Right forelimb (tissue), 1 donor: ENCODE results near the gene THOC2.
"Not testable (repeated sequence)": the region's sequence is repeated elsewhere in the genome, so short reads cannot be mapped to it uniquely, and the experiment has no call there.

Experiments
- DNase-seq: peaks from one replicate; pipeline ENCODE4 v3.0.0-alpha.2; 2018

The THOC2 gene

DNA sequence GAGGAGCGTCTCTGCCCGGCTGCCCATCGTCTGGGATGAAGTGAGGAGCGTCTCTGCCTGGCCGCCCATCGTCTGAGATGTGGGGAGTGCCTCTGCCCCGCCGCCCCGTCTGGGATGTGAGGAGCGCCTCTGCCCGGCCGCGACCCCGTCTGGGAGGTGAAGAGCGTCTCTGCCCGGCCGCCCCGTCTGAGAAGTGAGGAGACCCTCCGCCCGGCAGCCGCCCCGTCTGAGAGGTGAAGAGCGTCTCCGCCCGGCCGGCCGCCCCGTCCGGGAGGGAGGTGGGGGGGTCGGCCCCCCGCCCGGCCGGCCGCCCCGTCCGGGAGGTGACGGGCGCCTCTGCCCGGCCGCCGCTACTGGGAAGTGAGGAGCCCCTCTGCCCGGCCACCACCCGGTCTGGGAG is 1.2 kb upstream of the THOC2 start:
- not testable (repeated sequence) for DNase-seq

DNA sequence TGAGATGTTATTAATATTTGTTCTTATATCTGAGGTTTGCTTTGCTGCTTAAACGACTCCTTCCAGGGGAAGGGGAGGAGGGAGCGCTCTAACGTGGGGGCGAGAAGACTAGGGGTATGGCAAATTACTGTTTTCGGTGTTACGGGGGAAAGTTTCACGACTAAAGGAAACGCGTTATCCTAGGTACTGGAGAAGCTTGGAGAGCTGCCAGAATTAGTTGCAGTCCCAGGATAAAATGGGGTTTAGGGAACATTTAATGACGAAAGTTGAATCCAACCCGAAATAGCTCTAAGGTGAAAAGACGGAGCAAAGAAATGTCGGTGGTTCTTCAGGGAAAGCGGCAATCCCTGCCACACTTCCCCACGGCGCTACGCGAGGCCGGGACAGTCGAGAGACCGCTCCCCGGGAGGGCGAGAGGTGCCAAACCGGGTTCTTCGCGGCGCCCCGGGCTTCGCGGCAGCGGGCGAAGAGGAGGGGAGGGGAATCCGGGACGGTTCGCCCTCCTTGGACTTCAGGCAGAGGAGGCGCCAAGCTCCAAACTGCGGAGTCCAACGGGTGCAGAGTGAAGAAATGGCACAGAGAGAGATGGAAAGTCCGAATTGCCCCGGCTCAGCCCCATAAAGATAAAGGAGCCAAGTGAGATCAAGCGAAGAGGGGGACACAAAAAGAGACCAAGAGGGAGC is 724 bp downstream of the THOC2 start:
- DNase-seq, result no peak

- no peak for DNase-seq
These were observed 1.4 kb downstream of the THOC2 start for GRCh38 chrX:123731258-123731986.

DNA sequence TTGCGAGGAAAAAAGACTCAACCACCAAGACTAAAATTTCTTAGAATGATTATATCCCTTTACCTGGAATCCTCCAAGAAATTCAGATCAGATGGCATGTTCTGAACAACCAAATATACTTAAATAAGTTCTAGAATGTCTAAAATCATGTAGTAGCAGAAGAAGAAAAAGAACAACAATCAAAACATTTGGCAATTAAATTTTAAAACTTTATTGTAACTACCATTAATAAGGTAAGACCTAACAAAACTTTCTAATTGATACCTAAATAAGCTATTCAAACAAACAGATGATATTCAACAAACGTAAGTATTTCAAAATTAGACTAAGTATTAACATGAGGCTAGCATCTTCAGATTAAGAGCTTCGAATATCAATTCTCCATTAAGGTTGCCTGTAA is 4.3 kb downstream of the THOC2 start:
- no peak for DNase-seq

DNA sequence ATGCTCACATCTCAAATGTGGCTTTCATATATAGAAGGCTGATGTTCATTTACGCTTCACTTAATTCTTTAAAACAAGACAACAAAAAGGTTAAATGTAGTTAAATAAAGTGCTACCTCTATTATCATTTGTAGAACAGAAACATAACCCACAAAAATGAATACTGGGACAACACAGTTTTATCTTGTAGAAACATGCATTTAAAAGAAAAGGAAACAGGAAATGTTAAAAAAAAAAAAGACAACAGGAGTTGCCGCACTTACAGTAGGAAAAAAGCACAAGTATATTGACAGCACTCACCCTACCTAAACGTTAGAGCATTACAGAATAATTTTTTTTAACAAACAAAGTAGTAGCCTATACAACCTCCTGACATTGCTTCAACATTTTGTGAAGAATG is 4.8 kb downstream of the THOC2 start:
- DNase-seq, result no peak

GRCh38 chrX:123722193-123722592 is 10.7 kb downstream of the THOC2 start:
- DNase-seq, result not testable (repeated sequence)

DNA sequence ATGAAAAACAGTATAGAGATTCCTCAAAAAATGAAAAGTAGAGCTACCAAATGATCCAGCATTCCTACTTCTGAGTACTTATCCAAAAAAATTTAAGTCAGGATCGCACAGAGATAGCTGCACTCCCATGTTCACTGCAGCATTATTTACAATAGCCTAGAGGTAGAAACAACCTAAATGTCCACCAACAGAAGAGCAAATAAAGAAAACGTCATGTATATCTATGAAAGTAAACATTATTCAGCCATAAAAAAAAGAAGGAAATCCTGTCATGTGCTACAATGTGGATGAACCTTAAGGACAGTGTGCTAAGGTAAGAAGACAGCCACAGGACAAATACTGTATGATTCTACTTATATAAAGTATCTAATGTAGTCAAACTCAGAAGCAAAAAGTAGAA is 12.4 kb downstream of the THOC2 start:
- no peak for DNase-seq

DNA sequence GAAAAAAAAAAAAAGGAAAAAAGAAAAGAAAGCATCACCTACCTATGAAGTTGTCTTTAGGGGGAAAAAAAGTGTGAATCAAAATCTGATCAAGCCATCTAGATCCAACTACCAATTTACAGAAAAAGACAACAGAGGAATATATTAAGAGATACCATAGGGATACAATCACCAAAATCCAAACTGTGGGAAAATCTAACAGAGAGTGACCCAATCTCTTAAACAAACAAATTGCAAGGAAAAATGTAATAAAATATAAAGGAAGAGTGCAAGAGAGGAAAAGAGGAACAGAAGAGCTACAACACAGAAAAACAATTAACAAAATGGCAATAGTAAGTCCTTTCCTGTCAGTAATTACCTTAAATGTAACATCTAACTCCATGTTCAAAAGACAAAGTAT is 19.0 kb downstream of the THOC2 start:
- no peak for DNase-seq

DNA sequence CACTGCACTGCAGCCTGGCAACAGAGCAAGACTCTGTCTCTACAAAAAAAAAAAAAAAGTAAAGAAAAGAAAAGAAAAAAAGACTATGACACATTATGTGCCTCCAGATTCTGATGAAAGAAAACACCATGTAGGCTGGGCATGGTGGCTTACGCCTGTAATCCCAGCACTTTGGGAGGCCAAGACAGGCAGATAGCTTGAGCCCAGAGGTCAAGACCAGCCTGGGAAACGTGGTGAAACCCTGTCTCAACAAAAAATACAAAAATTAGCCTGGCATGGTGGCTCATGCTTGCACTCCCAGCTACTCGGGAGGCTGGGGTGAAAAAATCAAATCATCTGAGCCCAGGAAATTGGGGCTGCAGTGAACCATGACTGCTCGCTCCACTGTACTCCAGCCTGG is 19.4 kb downstream of the THOC2 start:
- DNase-seq, result no peak

DNA sequence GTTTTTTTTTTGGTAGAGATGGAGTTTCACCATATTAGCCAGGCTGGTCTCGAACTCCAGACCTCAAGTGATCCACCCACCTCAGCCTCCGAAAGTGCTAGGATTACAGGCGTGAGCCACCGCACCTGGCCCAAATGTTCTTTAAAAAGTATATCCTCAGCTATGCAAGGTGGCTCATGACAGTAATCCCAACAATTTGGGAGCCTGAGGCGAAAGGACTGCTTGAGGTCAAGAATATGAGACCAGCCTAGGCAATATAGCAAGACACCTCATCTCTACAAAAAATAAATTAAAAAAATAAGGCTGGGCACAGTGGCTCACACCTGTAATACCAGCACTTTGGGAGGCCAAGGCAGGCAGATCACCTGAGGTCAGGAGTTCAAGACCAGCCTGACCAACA is 21.7 kb downstream of the THOC2 start:
- not testable (repeated sequence) for DNase-seq

DNA sequence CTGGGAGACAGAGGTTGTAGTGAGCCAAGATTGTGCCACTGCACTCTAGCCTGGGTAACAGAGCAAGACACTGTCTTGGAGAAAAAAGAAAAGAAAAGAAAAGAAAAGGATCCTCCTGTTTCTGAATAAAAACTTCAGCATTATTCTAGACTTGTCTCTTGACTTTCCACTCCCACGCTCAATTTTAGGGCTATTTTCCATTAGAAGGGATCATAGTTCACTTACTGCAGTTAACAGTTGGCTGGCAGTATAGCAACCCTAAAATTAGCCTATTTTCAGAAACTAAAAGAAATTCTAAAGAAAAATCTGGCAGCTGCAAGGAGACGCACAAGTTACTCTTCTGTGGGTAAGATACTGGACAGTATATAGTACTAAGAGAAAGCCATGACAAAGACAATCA is 28.1 kb downstream of the THOC2 start:
- DNase-seq, result no peak

GRCh38 chrX:123698979-123699520 is 33.8 kb downstream of the THOC2 start:
- no peak for DNase-seq

DNA sequence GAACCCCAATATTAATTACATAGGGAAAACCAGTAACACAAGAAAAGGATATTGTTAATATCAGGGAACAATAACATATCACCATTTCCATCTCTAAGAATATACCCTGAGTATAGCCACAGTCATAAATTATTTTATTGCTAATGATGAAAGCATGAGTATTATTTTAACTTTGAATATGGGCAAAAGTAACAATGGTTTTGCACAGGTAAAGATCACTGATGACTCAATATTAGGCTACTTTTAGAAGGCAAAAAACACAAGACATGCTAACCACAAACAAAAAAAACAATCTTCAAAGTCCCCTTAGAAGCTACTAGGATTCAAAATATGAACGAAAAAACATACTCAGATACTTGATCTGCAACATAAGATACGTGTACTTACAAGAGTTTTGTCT is 36.5 kb downstream of the THOC2 start:
- DNase-seq, result no peak

- no peak for DNase-seq
These were observed 37.6 kb downstream of the THOC2 start for GRCh38 chrX:123695242-123695641.

DNA sequence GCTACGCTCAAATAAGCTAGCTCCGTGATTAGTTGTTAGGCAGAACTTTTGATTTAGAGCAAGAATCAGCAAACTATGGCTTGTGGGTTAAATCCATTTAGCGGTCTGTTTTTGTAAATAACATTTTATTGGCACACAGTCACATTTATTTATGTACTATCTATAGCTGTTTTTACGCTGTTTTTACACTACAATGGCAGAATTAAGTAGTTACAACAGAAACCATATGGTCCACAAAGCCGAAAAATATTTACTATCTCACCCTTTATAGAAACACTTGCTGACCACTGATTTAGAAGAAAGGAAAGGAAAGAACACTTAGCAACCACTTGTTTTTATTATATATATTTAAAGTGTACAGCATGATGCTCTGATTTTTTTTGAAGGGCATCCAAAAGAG is 41.1 kb downstream of the THOC2 start:
- no peak for DNase-seq

- DNase-seq, result no peak
These were observed 44.3 kb downstream of the THOC2 start for GRCh38 chrX:123688524-123688923.

DNA sequence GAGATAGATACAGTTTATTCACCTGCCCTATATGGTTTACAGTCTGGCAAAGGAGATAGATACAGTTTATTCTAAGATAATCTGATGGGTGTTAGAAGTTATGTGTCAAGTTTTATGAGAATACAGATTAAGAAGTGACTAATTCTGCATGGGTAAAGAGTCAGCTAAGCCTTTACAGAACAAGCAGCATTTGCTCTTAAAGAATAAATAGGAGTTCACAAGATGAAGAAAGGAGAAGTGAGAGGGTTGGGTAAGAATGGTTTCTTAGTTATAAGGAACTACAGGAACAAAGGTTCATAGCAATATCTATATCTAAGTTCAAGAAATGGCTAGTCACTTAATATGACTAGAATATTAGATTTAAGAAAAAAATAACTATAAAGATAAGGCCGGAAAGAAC is 47.6 kb downstream of the THOC2 start:
- no peak for DNase-seq

GRCh38 chrX:123682186-123682585 is 50.7 kb downstream of the THOC2 start:
- no peak for DNase-seq

GRCh38 chrX:123679733-123680460 is 53.0 kb downstream of the THOC2 start:
- DNase-seq, result not testable (repeated sequence)

- DNase-seq, result no peak
These were observed 57.7 kb downstream of the THOC2 start for GRCh38 chrX:123675154-123675553.

DNA sequence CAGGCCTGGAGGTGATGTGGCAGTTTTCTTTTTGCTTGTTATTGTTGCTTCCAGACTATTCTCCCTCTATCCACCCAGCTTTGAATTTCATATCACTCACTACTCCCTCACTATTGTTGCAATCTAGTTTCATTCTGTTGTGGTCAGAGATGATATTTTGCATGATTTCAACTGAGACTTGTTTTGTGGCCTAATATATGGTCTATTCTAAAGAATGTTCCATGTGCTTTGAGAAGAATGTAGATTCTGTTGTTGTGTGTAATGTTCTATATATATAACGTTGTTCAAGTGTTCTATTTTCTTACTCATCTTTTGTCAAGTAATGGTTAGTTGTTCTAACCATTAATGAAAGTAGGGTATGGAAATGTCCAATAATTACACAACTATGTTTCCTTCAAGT is 59.0 kb downstream of the THOC2 start:
- DNase-seq, result no peak

- no peak for DNase-seq
These were observed 67.7 kb downstream of the THOC2 start for GRCh38 chrX:123665197-123665596.

DNA sequence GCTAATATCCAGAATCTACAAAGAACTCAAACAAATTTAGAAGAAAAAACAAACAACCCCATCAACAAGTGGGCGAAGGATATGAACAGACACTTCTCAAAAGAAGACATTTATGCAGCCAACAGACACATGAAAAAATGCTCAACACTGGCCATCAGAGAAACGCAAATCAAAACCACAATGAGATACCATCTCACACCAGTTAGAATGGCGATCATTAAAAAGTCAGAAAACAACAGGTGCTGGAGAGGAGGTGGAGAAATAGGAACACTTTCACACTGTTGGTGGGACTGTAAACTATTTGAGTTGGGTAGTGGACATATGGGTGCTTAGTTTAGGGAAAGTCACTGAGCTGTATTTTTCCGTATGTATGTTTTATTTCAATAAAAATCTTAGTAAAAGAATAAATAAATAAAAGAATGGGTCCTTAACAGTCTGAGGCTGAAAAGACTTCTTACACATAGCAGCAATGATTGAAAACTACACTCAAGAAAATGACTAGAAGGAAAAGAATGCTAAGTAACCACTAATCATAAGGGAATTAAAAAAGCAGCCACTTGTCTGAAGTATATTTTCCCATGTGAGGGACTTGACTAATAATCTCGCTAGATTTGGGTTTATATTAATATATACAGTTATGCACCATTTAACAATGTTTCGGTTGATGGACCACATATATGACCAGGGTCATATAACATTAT is 68.2 kb downstream of the THOC2 start:
- DNase-seq, result not testable (repeated sequence)
